Measurements from ENCODE around the gene SERINC3.
"Not testable (repeated sequence)": the region's sequence is repeated elsewhere in the genome, so short reads cannot be mapped to it uniquely, and the experiment has no call there.

SERINC3 gene

DNA sequence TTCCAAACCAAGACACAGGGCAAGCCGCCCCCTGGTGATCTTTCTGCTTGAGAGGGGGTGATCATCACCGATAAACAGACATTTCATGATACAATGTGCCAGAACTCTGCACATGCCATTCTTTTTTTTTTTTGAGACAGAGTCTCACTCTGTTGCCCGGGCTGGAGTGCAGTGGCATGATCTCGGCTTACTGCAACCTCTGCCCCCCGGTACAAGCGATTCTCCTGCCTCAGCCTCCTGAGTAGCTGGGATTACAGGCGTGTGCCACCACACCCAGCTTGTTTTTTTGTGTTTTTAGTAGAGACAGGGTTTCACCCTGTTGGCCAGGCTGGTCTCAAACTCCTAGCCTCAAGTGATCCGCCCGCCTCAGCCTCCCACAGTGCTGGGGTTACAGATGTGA, 49.6 kb downstream of the SERINC3 start:
- H3K4me1 ChIP-seq (ENCODE audit: control insufficient read depth, insufficient read depth, low read length); H3K4me3 ChIP-seq (ENCODE audit: insufficient read depth, low read depth, low read length); H3K9me3 ChIP-seq (ENCODE audit: control insufficient read depth, low read length); H3K27me3 ChIP-seq (ENCODE audit: control insufficient read depth, insufficient read depth, low read length, poor library complexity, severe bottlenecking); H3K36me3 ChIP-seq (ENCODE audit: control insufficient read depth, insufficient read depth, low read length); H3K27ac ChIP-seq (ENCODE audit: insufficient read depth, low read depth, low read length, poor library complexity, severe bottlenecking): not testable (repeated sequence)
- WGBS, 2 experiments: 86 to 87% methylated on average over 9 of the region's 9 CpGs

DNA sequence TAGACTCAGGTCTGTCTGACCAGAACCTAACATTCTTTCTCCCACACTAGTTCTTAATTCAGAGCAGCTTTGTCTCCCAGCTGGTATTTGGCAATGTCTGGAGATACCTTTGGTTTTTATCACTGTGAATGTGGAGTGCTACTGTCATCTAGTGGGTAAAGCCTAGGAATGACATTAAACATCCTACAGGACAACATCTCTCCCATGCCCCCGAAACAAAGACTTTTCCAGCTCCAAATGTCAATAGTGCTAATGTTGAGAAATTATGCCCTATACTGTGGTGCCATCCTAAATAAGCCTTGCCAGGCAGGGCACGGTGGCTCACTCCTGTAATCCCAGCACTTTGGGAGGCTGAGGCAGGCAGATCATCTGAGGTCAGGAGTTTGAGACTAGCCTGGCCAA, 50.4 kb downstream of the SERINC3 start:
- Histone ChIP-seq H3K27ac (ENCODE audit: insufficient read depth, low read depth, low read length, poor library complexity, severe bottlenecking) (no peak overlapping the region), H3K4me3 (ENCODE audit: insufficient read depth, low read depth, low read length) (no peak overlapping the region), H3K27me3 (ENCODE audit: control insufficient read depth, insufficient read depth, low read length, poor library complexity, severe bottlenecking) (no peaks in the 10 kb centered on the region), H3K9me3 (ENCODE audit: control insufficient read depth, low read length) (no peaks in the 10 kb centered on the region), H3K4me1 (ENCODE audit: control insufficient read depth, insufficient read depth, low read length) (peaks cover 6% of the 10 kb centered on the region), H3K36me3 (ENCODE audit: control insufficient read depth, insufficient read depth, low read length) (no peaks in the 10 kb centered on the region)
- whole genome bisulfite sequencing, 2 experiments: 71 to 83% methylated on average over 2 of the region's 2 CpGs

DNA sequence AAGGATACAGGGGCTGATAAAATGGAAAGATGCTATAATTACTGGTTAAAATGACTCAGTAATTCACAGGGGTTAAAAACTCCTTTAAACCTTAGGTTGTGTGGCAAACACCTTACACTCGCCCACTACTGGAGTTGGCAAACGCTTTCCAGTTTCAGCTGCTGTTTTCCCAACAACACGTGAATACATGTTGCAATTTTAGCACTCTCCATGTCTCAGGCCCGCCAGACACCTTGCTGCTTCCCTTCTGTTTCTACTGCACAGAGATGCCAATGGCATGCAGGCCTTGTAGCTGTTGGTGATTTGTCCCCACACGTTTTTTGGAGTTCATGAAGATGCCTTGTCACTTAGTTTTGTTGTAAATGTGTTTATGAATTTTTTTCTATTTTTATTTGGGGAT, 51.5 kb downstream of the SERINC3 start:
- Histone ChIP-seq H3K36me3 (ENCODE audit: control insufficient read depth, insufficient read depth, low read length) (no peaks in the 10 kb centered on the region), H3K27me3 (ENCODE audit: control insufficient read depth, insufficient read depth, low read length, poor library complexity, severe bottlenecking) (no peaks in the 10 kb centered on the region), H3K9me3 (ENCODE audit: control insufficient read depth, low read length) (no peaks in the 10 kb centered on the region), H3K27ac (ENCODE audit: insufficient read depth, low read depth, low read length, poor library complexity, severe bottlenecking) (no peak overlapping the region), H3K4me3 (ENCODE audit: insufficient read depth, low read depth, low read length) (no peak overlapping the region), H3K4me1 (ENCODE audit: control insufficient read depth, insufficient read depth, low read length) (peaks cover 3% of the 10 kb centered on the region)
- WGBS, 2 experiments: 79 to 81% methylated on average over 5 of the region's 5 CpGs

DNA sequence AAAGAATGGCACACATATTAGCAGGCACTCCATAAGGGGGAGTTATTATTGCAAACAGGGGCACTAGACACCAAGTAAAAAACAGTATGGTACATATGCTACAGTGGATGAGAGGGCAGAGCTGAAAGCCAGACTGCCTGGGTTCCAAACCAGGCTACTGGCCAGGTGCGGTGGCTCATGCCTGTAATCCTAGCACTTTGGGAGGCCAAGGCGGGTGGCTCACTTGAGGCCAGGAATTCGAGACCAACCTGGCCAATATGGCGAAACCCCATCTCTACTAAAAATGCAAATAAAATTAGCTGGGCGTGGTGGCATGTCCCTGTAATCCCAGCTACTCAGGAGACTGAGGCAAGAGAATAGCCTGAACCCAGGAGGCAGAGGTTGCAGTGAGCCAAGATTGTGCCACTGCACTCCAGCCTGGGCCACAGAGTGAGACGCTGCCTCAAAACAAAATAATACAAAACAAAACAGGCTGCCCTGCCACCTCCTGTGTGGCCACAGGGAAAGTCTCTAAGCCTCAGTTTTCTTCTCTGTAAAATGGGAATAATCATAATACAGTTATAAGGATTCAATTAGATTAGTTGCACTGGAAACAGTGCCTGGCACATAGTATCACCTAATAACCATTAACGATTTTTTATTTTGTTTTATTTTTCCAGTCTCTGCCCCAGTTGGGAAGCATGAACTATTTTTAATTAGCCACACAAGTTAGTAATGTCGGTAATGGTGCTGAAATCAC, 53.7 kb downstream of the SERINC3 start:
- H3K4me3 ChIP-seq (ENCODE audit: insufficient read depth, low read depth, low read length): no peak overlapping the region
- no peaks in the 10 kb centered on the region for H3K27me3 ChIP-seq (ENCODE audit: control insufficient read depth, insufficient read depth, low read length, poor library complexity, severe bottlenecking)
- no peaks in the 10 kb centered on the region for H3K9me3 ChIP-seq (ENCODE audit: control insufficient read depth, low read length)
- 93 to 96% methylated on average over 8 of the region's 8 CpGs for WGBS, 2 experiments
- no peaks in the 10 kb centered on the region for H3K4me1 ChIP-seq (ENCODE audit: control insufficient read depth, insufficient read depth, low read length)
- no peaks in the 10 kb centered on the region for H3K36me3 ChIP-seq (ENCODE audit: control insufficient read depth, insufficient read depth, low read length)
- H3K27ac ChIP-seq (ENCODE audit: insufficient read depth, low read depth, low read length, poor library complexity, severe bottlenecking): no peak overlapping the region

DNA sequence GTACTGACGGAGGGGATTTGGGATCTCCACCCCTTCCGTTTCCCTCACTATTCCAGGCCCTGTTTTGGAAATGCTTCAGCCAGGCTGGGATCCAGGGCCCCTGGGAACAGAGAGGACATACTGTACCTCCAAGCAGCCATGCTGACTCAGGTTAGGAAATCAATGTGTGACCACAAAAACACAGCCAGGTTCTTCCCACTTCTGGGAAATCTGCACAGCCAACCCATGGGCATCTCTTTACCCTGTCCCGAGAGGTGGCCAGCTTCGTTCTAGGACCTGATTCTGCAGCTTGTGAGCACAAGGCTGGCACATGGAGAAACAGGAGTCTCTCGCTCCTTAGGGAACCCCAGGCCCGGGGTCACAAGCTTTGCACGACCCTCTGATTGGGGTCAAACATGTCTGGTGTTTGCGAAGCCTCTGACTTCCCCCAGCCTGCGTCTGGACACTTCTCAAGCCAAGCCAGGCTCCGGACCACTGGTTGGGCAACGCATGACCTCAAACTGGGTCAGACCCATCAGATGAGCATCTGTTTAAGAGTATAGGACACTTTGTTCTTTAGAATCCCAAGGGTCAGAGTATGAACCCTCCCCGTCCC, 54.5 kb downstream of the SERINC3 start:
- H3K27ac ChIP-seq (ENCODE audit: insufficient read depth, low read depth, low read length, poor library complexity, severe bottlenecking): no peak overlapping the region
- no peaks in the 10 kb centered on the region for H3K9me3 ChIP-seq (ENCODE audit: control insufficient read depth, low read length)
- 88% methylated on average over 12 of the region's 12 CpGs for WGBS, 2 experiments
- no peak overlapping the region for H3K4me3 ChIP-seq (ENCODE audit: insufficient read depth, low read depth, low read length)
- H3K4me1 ChIP-seq (ENCODE audit: control insufficient read depth, insufficient read depth, low read length): no peaks in the 10 kb centered on the region
- H3K27me3 ChIP-seq (ENCODE audit: control insufficient read depth, insufficient read depth, low read length, poor library complexity, severe bottlenecking): no peaks in the 10 kb centered on the region
- H3K36me3 ChIP-seq (ENCODE audit: control insufficient read depth, insufficient read depth, low read length): no peaks in the 10 kb centered on the region

DNA sequence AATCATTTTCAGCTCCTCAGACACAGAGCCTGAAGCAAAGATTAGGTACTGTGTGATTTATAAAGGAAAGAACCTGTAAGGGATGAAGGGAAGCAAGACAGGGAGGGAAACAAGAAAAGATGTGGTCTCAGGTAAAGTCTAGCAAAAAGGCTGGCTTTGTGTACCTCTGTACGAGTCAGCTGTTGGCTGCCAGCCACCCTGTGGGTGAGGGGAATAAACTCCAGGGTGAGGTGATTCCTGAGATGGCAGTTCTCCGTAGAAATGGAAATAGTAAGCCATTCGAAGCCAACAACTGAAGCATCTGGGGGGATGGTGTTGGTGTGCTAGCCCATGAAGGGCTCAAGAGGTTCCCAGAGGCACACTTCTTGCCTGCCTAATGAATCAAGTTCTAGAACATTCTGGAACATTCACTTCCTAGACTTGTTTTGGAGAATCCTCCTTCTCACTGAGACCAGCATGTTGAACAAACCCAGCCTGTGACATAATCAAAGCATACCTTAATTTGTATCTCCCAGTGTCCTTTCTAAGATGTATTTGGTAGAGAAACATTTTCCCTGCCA, 56.8 kb downstream of the SERINC3 start:
- Histone ChIP-seq H3K27me3 (ENCODE audit: control insufficient read depth, insufficient read depth, low read length, poor library complexity, severe bottlenecking) (no peaks in the 10 kb centered on the region), H3K4me3 (ENCODE audit: insufficient read depth, low read depth, low read length) (no peak overlapping the region), H3K4me1 (ENCODE audit: control insufficient read depth, insufficient read depth, low read length) (no peaks in the 10 kb centered on the region), H3K36me3 (ENCODE audit: control insufficient read depth, insufficient read depth, low read length) (no peaks in the 10 kb centered on the region), H3K27ac (ENCODE audit: insufficient read depth, low read depth, low read length, poor library complexity, severe bottlenecking) (no peak overlapping the region), H3K9me3 (ENCODE audit: control insufficient read depth, low read length) (no peaks in the 10 kb centered on the region)
- WGBS, 2 experiments: 81 to 84% methylated on average over 3 of the region's 3 CpGs

DNA sequence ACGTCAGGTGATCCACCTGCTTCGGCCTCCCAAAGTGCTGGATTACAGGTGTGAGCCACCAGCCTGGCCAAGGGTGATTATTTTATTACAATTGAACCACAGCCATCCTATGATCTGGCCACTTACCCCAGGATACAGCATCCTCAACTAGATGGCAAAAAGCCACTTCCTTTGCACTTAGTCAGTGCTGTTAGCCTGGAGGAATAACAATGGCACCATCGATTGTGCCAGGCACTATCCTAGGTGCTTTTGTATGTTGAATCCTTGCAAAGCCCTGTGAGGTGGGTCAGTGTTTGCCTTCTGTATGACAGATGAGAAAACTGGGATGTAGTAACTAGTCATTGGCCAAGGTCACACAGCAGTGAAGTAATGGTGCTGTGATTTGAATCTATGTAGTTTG, 57.4 kb downstream of the SERINC3 start:
- H3K27me3 ChIP-seq (ENCODE audit: control insufficient read depth, insufficient read depth, low read length, poor library complexity, severe bottlenecking): no peaks in the 10 kb centered on the region

DNA sequence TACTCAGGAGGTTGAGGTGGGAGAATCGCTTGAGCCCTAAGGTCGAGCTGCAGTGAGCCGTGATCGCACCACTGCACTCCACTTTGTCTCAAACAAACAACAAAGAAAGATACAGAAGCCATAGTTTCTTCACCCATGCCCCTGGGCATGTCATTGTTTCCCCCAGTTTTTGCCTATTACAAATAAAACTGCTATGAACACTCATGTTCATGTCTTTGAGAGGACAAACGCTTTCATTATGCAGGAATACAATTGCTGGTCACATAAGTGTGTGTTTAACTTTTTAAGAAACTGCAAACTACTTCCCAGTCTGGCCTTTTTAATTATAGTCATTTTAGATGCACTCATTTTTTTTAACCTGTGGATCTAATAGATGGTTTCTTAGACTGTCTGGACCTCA, 58.4 kb downstream of the SERINC3 start:
- H3K27me3 ChIP-seq (ENCODE audit: control insufficient read depth, insufficient read depth, low read length, poor library complexity, severe bottlenecking): no peaks in the 10 kb centered on the region
- no peaks in the 10 kb centered on the region for H3K36me3 ChIP-seq (ENCODE audit: control insufficient read depth, insufficient read depth, low read length)
- 86 to 89% methylated on average over 5 of the region's 5 CpGs for WGBS, 2 experiments
- no peak overlapping the region for H3K27ac ChIP-seq (ENCODE audit: insufficient read depth, low read depth, low read length, poor library complexity, severe bottlenecking)
- no peaks in the 10 kb centered on the region for H3K9me3 ChIP-seq (ENCODE audit: control insufficient read depth, low read length)
- H3K4me1 ChIP-seq (ENCODE audit: control insufficient read depth, insufficient read depth, low read length): no peaks in the 10 kb centered on the region
- no peak overlapping the region for H3K4me3 ChIP-seq (ENCODE audit: insufficient read depth, low read depth, low read length)

More for the DNA sequence above, 57.4 kb downstream of the SERINC3 start:
- H3K36me3 ChIP-seq (ENCODE audit: control insufficient read depth, insufficient read depth, low read length): no peaks in the 10 kb centered on the region
- WGBS, 2 experiments: 89% methylated on average over 3 of the region's 3 CpGs
- no peaks in the 10 kb centered on the region for H3K4me1 ChIP-seq (ENCODE audit: control insufficient read depth, insufficient read depth, low read length)
- no peak overlapping the region for H3K4me3 ChIP-seq (ENCODE audit: insufficient read depth, low read depth, low read length)
- H3K9me3 ChIP-seq (ENCODE audit: control insufficient read depth, low read length): no peaks in the 10 kb centered on the region
- no peak overlapping the region for H3K27ac ChIP-seq (ENCODE audit: insufficient read depth, low read depth, low read length, poor library complexity, severe bottlenecking)

DNA sequence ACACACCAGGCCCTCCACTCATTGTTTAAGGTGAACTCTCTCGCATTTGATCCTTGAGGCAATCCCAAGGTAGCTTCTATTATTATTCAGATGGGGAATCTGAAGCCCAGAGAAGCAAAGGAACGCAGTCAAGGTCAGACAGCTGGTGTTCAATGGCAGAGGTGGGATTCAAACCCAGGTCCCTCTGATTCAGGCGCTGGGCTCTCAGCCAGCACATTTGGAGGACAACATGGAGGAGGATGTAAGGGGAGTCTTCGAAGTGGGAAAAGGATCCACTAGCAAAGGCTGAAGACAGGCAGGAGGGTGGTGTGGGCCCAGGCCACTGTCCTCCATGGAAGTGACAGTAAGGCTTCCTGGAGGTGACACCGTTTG, 60.1 kb downstream of the SERINC3 start:
- Histone ChIP-seq H3K4me3 (ENCODE audit: insufficient read depth, low read depth, low read length) (no peak overlapping the region), H3K9me3 (ENCODE audit: control insufficient read depth, low read length) (no peaks in the 10 kb centered on the region), H3K4me1 (ENCODE audit: control insufficient read depth, insufficient read depth, low read length) (no peaks in the 10 kb centered on the region), H3K27ac (ENCODE audit: insufficient read depth, low read depth, low read length, poor library complexity, severe bottlenecking) (no peak overlapping the region), H3K27me3 (ENCODE audit: control insufficient read depth, insufficient read depth, low read length, poor library complexity, severe bottlenecking) (no peaks in the 10 kb centered on the region), H3K36me3 (ENCODE audit: control insufficient read depth, insufficient read depth, low read length) (no peaks in the 10 kb centered on the region)
- WGBS, 2 experiments: 80 to 82% methylated on average over 5 of the region's 5 CpGs

DNA sequence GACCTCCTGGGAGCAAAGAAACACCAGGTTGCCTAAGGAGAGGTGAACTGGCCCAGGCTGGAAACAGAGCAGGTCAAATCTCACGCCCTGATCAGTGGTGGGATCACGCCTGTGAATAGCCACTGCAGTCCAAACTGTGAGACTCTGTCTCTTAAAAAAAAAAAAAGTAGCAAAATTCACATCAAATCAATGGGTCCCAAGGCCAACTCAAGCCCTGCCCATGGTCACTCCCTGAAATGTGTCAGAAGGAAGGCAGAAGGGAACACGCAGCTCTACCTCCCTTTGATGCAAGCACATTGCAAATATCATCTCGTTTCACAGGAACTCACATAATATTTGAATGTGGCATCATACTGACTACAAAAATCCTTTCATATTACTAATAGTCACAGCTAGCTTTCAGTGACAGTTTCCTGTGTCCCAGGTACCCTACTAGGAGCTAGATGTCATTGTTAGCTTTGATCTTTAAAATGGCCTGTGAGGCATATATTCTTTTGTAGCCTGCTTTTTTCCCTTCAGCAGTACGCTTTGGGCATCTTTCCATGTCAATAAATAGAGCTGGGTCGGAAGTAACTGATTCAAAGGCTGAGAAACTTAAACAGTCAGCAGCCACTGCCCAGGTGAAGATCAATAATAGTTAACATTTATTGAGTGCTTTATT, 60.6 kb downstream of the SERINC3 start:
- WGBS, 2 experiments: 83 to 85% methylated on average over 6 of the region's 6 CpGs
- no peak overlapping the region for H3K4me3 ChIP-seq (ENCODE audit: insufficient read depth, low read depth, low read length)
- H3K36me3 ChIP-seq (ENCODE audit: control insufficient read depth, insufficient read depth, low read length): no peaks in the 10 kb centered on the region
- no peaks in the 10 kb centered on the region for H3K27me3 ChIP-seq (ENCODE audit: control insufficient read depth, insufficient read depth, low read length, poor library complexity, severe bottlenecking)
- H3K9me3 ChIP-seq (ENCODE audit: control insufficient read depth, low read length): no peaks in the 10 kb centered on the region
- no peak overlapping the region for H3K27ac ChIP-seq (ENCODE audit: insufficient read depth, low read depth, low read length, poor library complexity, severe bottlenecking)
- H3K4me1 ChIP-seq (ENCODE audit: control insufficient read depth, insufficient read depth, low read length): no peaks in the 10 kb centered on the region
